H1 (cell line): ENCODE results near the gene KSR2. TPM values are rescaled to one million over a fixed set of nuclear protein-coding genes. Genes with fewer than 3 reads are reported as not detected.

Source experiments
- CTCF ChIA-PET: fragments of 300-600 bp; sonication (Branson Sonifier 250); formaldehyde crosslinking; loops from one replicate; lab custom pipeline; 2021; ENCODE audit not compliant: partially characterized antibody; lab: Charles Lee
- POLR2A ChIA-PET: fragments of 300-600 bp; sonication (Branson Sonifier 250); formaldehyde crosslinking; loops from one replicate; lab custom pipeline; 2021; ENCODE audit warnings: inconsistent platforms; ENCODE audit not compliant: partially characterized antibody; lab: Charles Lee
- DNase-seq, 2 experiments: peaks; one replicate each; pipeline versions ENCODE4 v3.0.0 to v3.0.0-alpha.2; 2010 to 2022; ENCODE audit warnings: low spot score in 2 of 2, low read depth in 1 of 2, mixed read lengths in 1 of 2
- FAIRE-seq: peaks from 2 replicates; lab custom pipeline; 2011; peaks lifted over from hg19 to GRCh38; lab: Jason Lieb, UNC
- H2AFZ ChIP-seq: 2 replicates; pipeline ENCODE4 v1.8.1; 2012; ENCODE audit warnings: low read length, inconsistent platforms
- H2AK5ac ChIP-seq: 2 replicates; pipeline ENCODE4 v1.6.1; 2013; ENCODE audit warnings: low read depth, low read length
- H2BK120ac ChIP-seq: replicated peaks from 2 replicates; pipeline ENCODE3; 2013; ENCODE audit warnings: low read depth, low read length, inconsistent platforms
- H2BK12ac ChIP-seq: 2 replicates; pipeline ENCODE4 v1.6.1; 2013; ENCODE audit warnings: low read depth, low read length
- H2BK15ac ChIP-seq: 2 replicates; pipeline ENCODE4 v1.6.1; 2013; ENCODE audit warnings: low read length
- H2BK20ac ChIP-seq: 2 replicates; pipeline ENCODE4 v1.6.1; 2013; ENCODE audit warnings: low read length
- H2BK5ac ChIP-seq: 2 replicates; pipeline ENCODE4 v1.6.1; 2013; ENCODE audit warnings: low read depth, low read length
- H3K14ac ChIP-seq: 2 replicates; pipeline ENCODE4 v1.6.1; 2013; ENCODE audit warnings: inconsistent platforms; ENCODE audit not compliant: insufficient read length
- H3K18ac ChIP-seq: 2 replicates; pipeline ENCODE4 v1.6.1; 2013; ENCODE audit warnings: low read length; ENCODE audit errors: extremely low read depth
- H3K23ac ChIP-seq: 2 replicates; pipeline ENCODE4 v1.6.1; 2013; ENCODE audit warnings: inconsistent platforms; ENCODE audit not compliant: insufficient read length
- H3K23me2 ChIP-seq: 2 replicates; pipeline ENCODE4 v1.6.1; 2013; ENCODE audit warnings: low read depth, low read length
- H3K27ac ChIP-seq: 2 replicates; pipeline ENCODE4 v1.6.1; 2011; ENCODE audit warnings: low read depth, low read length, inconsistent platforms
- H3K27me3 ChIP-seq, 4 experiments: replicated peaks in 1 of 4; 1 replicate in 1 of 4; 2 replicates in 3 of 4; pipeline versions ENCODE4 v1.6.1 to v1.8.1; 2011 to 2013; ENCODE audit warnings: low read length in 3 of 4, mild to moderate bottlenecking in 3 of 4, inconsistent platforms in 2 of 4, mixed read lengths in 2 of 4, moderate library complexity in 1 of 4; ENCODE audit not compliant: control insufficient read depth in 3 of 4, insufficient read depth in 3 of 4; ENCODE audit errors: extremely low read depth in 1 of 4
- H3K36me3 ChIP-seq, 4 experiments: 2 replicates each; pipeline versions ENCODE4 v1.6.1 to v1.8.1; 2011 to 2013; ENCODE audit warnings: mild to moderate bottlenecking in 4 of 4, low read length in 3 of 4, moderate library complexity in 2 of 4, control low read depth in 1 of 4, inconsistent platforms in 1 of 4; ENCODE audit not compliant: insufficient read depth in 4 of 4, control insufficient read depth in 2 of 4
- H3K4ac ChIP-seq: replicated peaks from 2 replicates; pipeline ENCODE3; 2013; ENCODE audit warnings: low read length, low read depth, mixed read lengths, inconsistent platforms; ENCODE audit not compliant: insufficient read length
- H3K4me1 ChIP-seq, 4 experiments: replicated peaks in 1 of 4; 1 replicate in 1 of 4; 2 replicates in 3 of 4; pipeline versions ENCODE4 v1.6.1 to v1.8.1; 2011 to 2013; ENCODE audit warnings: low read length in 3 of 4, inconsistent platforms in 2 of 4, mixed read lengths in 1 of 4; ENCODE audit not compliant: insufficient read depth in 4 of 4, control insufficient read depth in 3 of 4
- H3K4me2 ChIP-seq, 2 experiments: 2 replicates each; pipeline versions ENCODE4 v1.6.1 to v1.8.1; 2011 to 2013; ENCODE audit warnings: low read depth in 2 of 2, low read length in 2 of 2, control low read depth in 1 of 2, inconsistent platforms in 1 of 2, mild to moderate bottlenecking in 1 of 2; ENCODE audit not compliant: insufficient read depth in 1 of 2
- H3K4me3 ChIP-seq, 4 experiments: fragments of 200-600, 300-600 bp in 1 of 4; sonication (generic), shearing (Covaris generic), sonication (Bioruptor Twin) in 1 of 4; 2 replicates each; pipeline versions ENCODE4 v1.5.1 to v1.8.1; 2011 to 2016; ENCODE audit warnings: low read length in 4 of 4, low read depth in 3 of 4, control low read depth in 2 of 4, inconsistent platforms in 2 of 4, mild to moderate bottlenecking in 2 of 4, mixed read lengths in 1 of 4, moderate library complexity in 1 of 4; ENCODE audit not compliant: insufficient read depth in 2 of 4; ENCODE audit errors: extremely low read depth in 1 of 4
- H3K56ac ChIP-seq: replicated peaks from 2 replicates; pipeline ENCODE3; 2013; ENCODE audit warnings: low read depth, mild to moderate bottlenecking, mixed read lengths, low read length, inconsistent platforms; ENCODE audit not compliant: insufficient read length
- H3K79me1 ChIP-seq: 2 replicates; pipeline ENCODE4 v1.6.1; 2013; ENCODE audit warnings: low read depth, low read length, control low read depth
- H3K79me2 ChIP-seq, 2 experiments: 2 replicates each; pipeline versions ENCODE4 v1.6.1 to v1.8.1; 2012 to 2013; ENCODE audit warnings: low read length in 2 of 2, mild to moderate bottlenecking in 2 of 2, inconsistent platforms in 1 of 2; ENCODE audit not compliant: insufficient read depth in 2 of 2, control insufficient read depth in 1 of 2
- H3K9ac ChIP-seq, 4 experiments: replicated peaks in 1 of 4; 1 replicate in 1 of 4; 2 replicates in 3 of 4; pipeline versions ENCODE4 v1.6.1 to v1.8.1; 2011 to 2013; ENCODE audit warnings: low read depth in 3 of 4, low read length in 3 of 4, control low read depth in 2 of 4, mild to moderate bottlenecking in 2 of 4, moderate library complexity in 2 of 4, inconsistent platforms in 1 of 4; ENCODE audit errors: extremely low read depth in 1 of 4
- H3K9me3 ChIP-seq, 2 experiments: 2 replicates each; pipeline versions ENCODE4 v1.6.1 to v1.8.1; 2012 to 2013; ENCODE audit warnings: mild to moderate bottlenecking in 2 of 2, moderate library complexity in 2 of 2, control low read depth in 1 of 2, inconsistent platforms in 1 of 2, low read depth in 1 of 2, low read length in 1 of 2, mixed read lengths in 1 of 2; ENCODE audit not compliant: insufficient read depth in 2 of 2
- H4K20me1 ChIP-seq, 2 experiments: replicated peaks in 1 of 2; 2 replicates each; pipeline versions ENCODE3 to v1.8.1; 2011 to 2013; ENCODE audit warnings: inconsistent platforms in 2 of 2, low read length in 2 of 2, mild to moderate bottlenecking in 1 of 2; ENCODE audit not compliant: insufficient read depth in 2 of 2, control insufficient read depth in 1 of 2
- H4K5ac ChIP-seq: 2 replicates; pipeline ENCODE4 v1.6.1; 2013; ENCODE audit warnings: low read length, low read depth, mixed read lengths, inconsistent platforms; ENCODE audit not compliant: insufficient read length
- H4K8ac ChIP-seq: 2 replicates; pipeline ENCODE4 v1.8.0; 2013; ENCODE audit warnings: mild to moderate bottlenecking, moderate library complexity, low read length, inconsistent platforms; ENCODE audit not compliant: insufficient read depth; ENCODE audit errors: extremely low read depth
- H4K91ac ChIP-seq: replicated peaks from 2 replicates; pipeline ENCODE3; 2013; ENCODE audit warnings: low read length, mixed read lengths, inconsistent platforms; ENCODE audit not compliant: insufficient read length
- CBX5 ChIP-seq: fragments of 300-800, 300-1000 bp; sonication (generic); IDR thresholded peaks from 2 replicates; pipeline ENCODE4 v1.7.1; 2016; ENCODE audit warnings: antibody characterized with exemption, low read length, low read depth
- CHD2 ChIP-seq: IDR thresholded peaks from 2 replicates; pipeline ENCODE4 v1.6.1; 2012; ENCODE audit warnings: low read length, improper control_type of control experiment
- CTBP2 ChIP-seq: IDR thresholded peaks from 2 replicates; pipeline ENCODE4 v1.7.0; 2011; ENCODE audit warnings: borderline replicate concordance, mild to moderate bottlenecking, moderate library complexity, mixed read lengths, low read length; ENCODE audit not compliant: insufficient read depth, insufficient read length
- JUN ChIP-seq: IDR thresholded peaks from 2 replicates; pipeline ENCODE4 v1.6.1; 2011; ENCODE audit warnings: low read depth, mild to moderate bottlenecking, improper control_type of control experiment, low read length
- KDM4A ChIP-seq: IDR thresholded peaks from one replicate; pipeline ENCODE4 v1.7.1; 2012; ENCODE audit warnings: low read depth, mild to moderate bottlenecking, moderate library complexity, low read length, inconsistent platforms; ENCODE audit not compliant: severe bottlenecking
- MAFK ChIP-seq: IDR thresholded peaks from 2 replicates; pipeline ENCODE4 v1.6.1; 2012; ENCODE audit warnings: low read depth, mild to moderate bottlenecking, improper control_type of control experiment, low read length
- NANOG ChIP-seq: IDR thresholded peaks from 2 replicates; pipeline ENCODE4 v1.6.1; 2011; ENCODE audit warnings: low read length, low read depth, mild to moderate bottlenecking, inconsistent platforms; ENCODE audit not compliant: insufficient read depth, poor library complexity, severe bottlenecking
- POU5F1 ChIP-seq: IDR thresholded peaks from 2 replicates; pipeline ENCODE4 v1.6.1; 2011; ENCODE audit warnings: low read depth, mild to moderate bottlenecking, low read length, moderate library complexity
- RXRA ChIP-seq: IDR thresholded peaks from 2 replicates; pipeline ENCODE4 v1.6.1; 2011; ENCODE audit warnings: low read depth, mild to moderate bottlenecking, low read length, moderate library complexity; ENCODE audit not compliant: insufficient read depth
- SUZ12 ChIP-seq: fragments of 200-600 bp; sonication (generic); IDR thresholded peaks from 2 replicates; pipeline ENCODE4 v1.6.1; 2012; ENCODE audit warnings: mild to moderate bottlenecking, inconsistent platforms, low read length, moderate library complexity, mixed read lengths
- TEAD4 ChIP-seq: IDR thresholded peaks from 2 replicates; pipeline ENCODE4 v1.6.1; 2012; ENCODE audit warnings: low read depth, low read length, inconsistent platforms, mixed read lengths
- ZNF274 ChIP-seq: IDR thresholded peaks from 2 replicates; pipeline ENCODE4 v1.7.0; 2012; ENCODE audit warnings: low read length, borderline replicate concordance; ENCODE audit errors: extremely low read depth
- WGBS, 2 experiments: shearing (Covaris generic) in 1 of 2; methylation state at CpG; one replicate each; pipeline versions ENCODE4 v1.1.6 to v1.1.7; 2013 to 2015; ENCODE audit warnings: low lambda C conversion rate in 2 of 2, mixed read lengths in 2 of 2, inconsistent platforms in 1 of 2, low coverage in 1 of 2, missing lambda C conversion rate in 1 of 2; ENCODE audit not compliant: insufficient replicate concordance in 2 of 2, insufficient coverage in 1 of 2, insufficient read length in 1 of 2; ENCODE audit errors: extremely low coverage in 1 of 2, missing lambda C conversion rate in 1 of 2; 5-methylcytosine and 5-hydroxymethylcytosine counted together
- polyA plus RNA-seq, 7 experiments: library from polyadenylated mRNA; depleted of rRNA in 3 of 7; stranded (reverse) in 5 of 7; unstranded in 2 of 7; fragments of >200 nt in 5 of 7; fragments of 200-250 nt in 2 of 7; gene quantifications; 1 replicate in 5 of 7; 2 replicates in 1 of 7; 4 replicates in 1 of 7; pipeline versions ENCODE4 v1.2.1 to v1.2.3, GENCODE V29; 2011 to 2013; ENCODE audit warnings: missing spikeins in 2 of 7, mixed read lengths in 2 of 7
- total RNA-seq: library from RNA; stranded (reverse); fragmentation: NEBNext Ultra II Directional; extraction: Animal tissue kit (Norgen Biotek cat#: 25700); gene quantifications from 2 replicates; pipeline ENCODE4 v1.2.1, GENCODE V29; 2021
- TF ChIP-seq, protein P1 (sequence below): IDR thresholded peaks from 2 replicates; pipeline ENCODE4 v1.6.1; 2012; ENCODE audit warnings: inconsistent platforms

The KSR2 gene
- total and polyA plus RNA-seq, 2 of the 8 experiments (the other 6 are each of a cell fraction or from before 2014, with no cell fraction given): 0.74 to 2.2 TPM

DNA sequence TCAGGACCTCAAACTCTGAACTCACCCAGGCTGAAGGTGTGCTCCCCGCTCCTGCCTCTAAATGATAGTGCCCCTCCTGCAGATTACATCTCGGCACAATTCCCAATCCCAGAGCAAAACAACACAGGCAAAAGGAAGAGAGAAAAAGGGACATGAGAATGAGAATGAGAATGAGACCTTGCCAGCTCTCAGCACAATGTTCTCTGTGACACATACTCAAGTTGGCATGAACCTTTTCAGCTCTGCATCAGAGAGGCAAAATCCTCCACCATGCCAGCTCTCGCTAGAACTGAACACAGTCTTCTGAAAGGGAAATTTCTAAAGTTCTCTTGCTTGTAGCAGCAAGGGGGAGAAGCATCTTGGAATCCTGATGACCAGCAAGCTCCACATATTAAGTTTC lies 84.6 kb downstream of the KSR2 start:
- H4K8ac ChIP-seq: no peak overlapping the region
- H3K4me3 ChIP-seq: no peak overlapping the region
- no peak overlapping the region for H2BK15ac ChIP-seq
- no peaks in the 10 kb centered on the region for H3K9me3 ChIP-seq
- H3K23ac ChIP-seq: no peak overlapping the region
- POLR2A ChIA-PET: interaction anchor here (1.1 kb wide), 1 partner anchor 151 kb away, joined by 3 read pairs; no protein-coding TSS in a partner anchor
- H3K4me1 ChIP-seq: no peaks in the 10 kb centered on the region
- peaks cover 8% of the 10 kb centered on the region; the same call in 1 of the 2 replicates for H3K23me2 ChIP-seq
- H4K20me1 ChIP-seq: peaks cover 0 to 6% of the 10 kb centered on the region in 2 experiments
- no peaks in the 10 kb centered on the region for H3K79me2 ChIP-seq
- no peak overlapping the region for H2BK5ac ChIP-seq
- TF ChIP-seq TEAD4 (no peak), ZNF274 (no peak), KDM4A (no peak), CHD2 (no peak), CTBP2 (no peak), CBX5 (no peak), SUZ12 (no peak), NANOG (no peak), RXRA (no peak), MAFK (no peak), POU5F1 (no peak), JUN (no peak)
- TF ChIP-seq, protein P1, sequence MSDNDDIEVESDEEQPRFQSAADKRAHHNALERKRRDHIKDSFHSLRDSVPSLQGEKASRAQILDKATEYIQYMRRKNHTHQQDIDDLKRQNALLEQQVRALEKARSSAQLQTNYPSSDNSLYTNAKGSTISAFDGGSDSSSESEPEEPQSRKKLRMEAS: no peak
- H2AFZ ChIP-seq: no peak overlapping the region
- FAIRE-seq: no peak
- no peak overlapping the region for H2AK5ac ChIP-seq
- no peak overlapping the region for H2BK120ac ChIP-seq
- no peak overlapping the region for H2BK12ac ChIP-seq
- H3K79me1 ChIP-seq: no peaks in the 10 kb centered on the region
- H3K4ac ChIP-seq: no peak overlapping the region
- CTCF ChIA-PET: interaction anchor here (0.5 to 1.1 kb wide), 5 partner anchors 10 to 492 kb away, joined by 3 to 4 read pairs (median 3); partner anchors contain the start of gene SUDS3
- H3K9ac ChIP-seq: no peak overlapping the region; a peak in 1 of 7 replicates
- H4K91ac ChIP-seq: no peak overlapping the region
- H3K18ac ChIP-seq: no peak overlapping the region
- no peak overlapping the region for H3K14ac ChIP-seq
- H3K56ac ChIP-seq: no peak overlapping the region
- H3K27ac ChIP-seq: no peak overlapping the region
- WGBS, 2 experiments: 83% methylated on average over 3 of the region's 3 CpGs; no CpG with 5 or more reads in 1 of the 2 experiments
- no peak overlapping the region for H4K5ac ChIP-seq
- no peak overlapping the region for H3K4me2 ChIP-seq
- H2BK20ac ChIP-seq: no peak overlapping the region
- H3K27me3 ChIP-seq: no peaks in the 10 kb centered on the region
- no peaks in the 10 kb centered on the region for H3K36me3 ChIP-seq
- DNase-seq: no peak
